GM19372 (cell line): Measurements from ENCODE around the gene MATN1.

ENCODE experiments used
- ATAC-seq: cut with Tn5 transposase; IDR thresholded peaks from one replicate; pipeline ENCODE4 v1.9.1; 2021; ENCODE audit warnings: mild to moderate bottlenecking, low read depth, moderate library complexity; ENCODE audit not compliant: unreplicated experiment

Gene MATN1

GRCh38 chr1:30746212-30747032 lies 23.0 kb upstream of the MATN1 start:
- no peak for ATAC-seq

GRCh38 chr1:30745834-30746208 lies 22.4 kb upstream of the MATN1 start:
- ATAC-seq: no peak

GRCh38 chr1:30745156-30745833 lies 21.9 kb upstream of the MATN1 start:
- ATAC-seq: no peak

- peak; percentile 44 for ATAC-seq
These were observed 20.8 kb upstream of the MATN1 start for GRCh38 chr1:30744060-30744756.

GRCh38 chr1:30743584-30744059 lies 20.2 kb upstream of the MATN1 start:
- no peak for ATAC-seq

- no peak for ATAC-seq
These were observed 19.7 kb upstream of the MATN1 start for GRCh38 chr1:30742963-30743559.

GRCh38 chr1:30742300-30742962 lies 19.0 kb upstream of the MATN1 start:
- ATAC-seq: no peak

- ATAC-seq: no peak
These were observed 18.0 kb upstream of the MATN1 start for GRCh38 chr1:30741239-30741894.

- ATAC-seq: no peak
These were observed 17.2 kb upstream of the MATN1 start for GRCh38 chr1:30740251-30741238.

- no peak for ATAC-seq
These were observed 16.2 kb upstream of the MATN1 start for GRCh38 chr1:30739601-30740000.

GRCh38 chr1:30738715-30739559 lies 15.6 kb upstream of the MATN1 start:
- no peak for ATAC-seq

- no peak for ATAC-seq
These were observed 14.8 kb upstream of the MATN1 start for GRCh38 chr1:30738040-30738714.

GRCh38 chr1:30737357-30738039 lies 14.1 kb upstream of the MATN1 start:
- no peak for ATAC-seq

- ATAC-seq: no peak
These were observed 12.5 kb upstream of the MATN1 start for GRCh38 chr1:30735668-30736498.

GRCh38 chr1:30735124-30735523 lies 11.7 kb upstream of the MATN1 start:
- ATAC-seq: no peak

GRCh38 chr1:30734580-30734979 lies 11.2 kb upstream of the MATN1 start:
- no peak for ATAC-seq
